H1 (cell line): ENCODE measurements around the gene CXXC5. TPM values are rescaled to one million over a fixed set of nuclear protein-coding genes. Genes with fewer than 3 reads are reported as not detected.

Experiments
- CHD7 ChIP-seq: fragments of 300-600 bp; sonication (generic); IDR thresholded peaks from 2 replicates; pipeline ENCODE4 v1.7.1; 2012; ENCODE audit warnings: low read length, moderate library complexity, mild to moderate bottlenecking, inconsistent platforms; ENCODE audit not compliant: insufficient replicate concordance
- polyA plus RNA-seq, 7 experiments: library from polyadenylated mRNA; depleted of rRNA in 3 of 7; stranded (reverse) in 5 of 7; unstranded in 2 of 7; fragments of >200 nt in 5 of 7; fragments of 200-250 nt in 2 of 7; gene quantifications; 1 replicate in 5 of 7; 2 replicates in 1 of 7; 4 replicates in 1 of 7; pipeline versions ENCODE4 v1.2.1 to v1.2.3, GENCODE V29; 2011 to 2013; ENCODE audit warnings: missing spikeins in 2 of 7, mixed read lengths in 2 of 7
- total RNA-seq: library from RNA; stranded (reverse); fragmentation: NEBNext Ultra II Directional; extraction: Animal tissue kit (Norgen Biotek cat#: 25700); gene quantifications from 2 replicates; pipeline ENCODE4 v1.2.1, GENCODE V29; 2021

The CXXC5 gene
- total and polyA plus RNA-seq, 2 of the 8 experiments (the other 6 are each of a cell fraction or from before 2014, with no cell fraction given), result 61.4 to 74.0 TPM

- no peak for TF ChIP-seq CHD7
These were observed 14.2 kb upstream of the CXXC5 start (continued) for GRCh38 chr5:139634028-139634325.
